HG02938 (cell line): ENCODE measurements around the gene RIGI.
"Not testable (repeated sequence)": the region's sequence is repeated elsewhere in the genome, so short reads cannot be mapped to it uniquely, and the experiment has no call there.

Experiments
- ATAC-seq: cut with Tn5 transposase; IDR thresholded peaks from one replicate; pipeline ENCODE4 v1.9.1; 2021; ENCODE audit warnings: mild to moderate bottlenecking, moderate library complexity; ENCODE audit not compliant: unreplicated experiment

The RIGI gene

DNA sequence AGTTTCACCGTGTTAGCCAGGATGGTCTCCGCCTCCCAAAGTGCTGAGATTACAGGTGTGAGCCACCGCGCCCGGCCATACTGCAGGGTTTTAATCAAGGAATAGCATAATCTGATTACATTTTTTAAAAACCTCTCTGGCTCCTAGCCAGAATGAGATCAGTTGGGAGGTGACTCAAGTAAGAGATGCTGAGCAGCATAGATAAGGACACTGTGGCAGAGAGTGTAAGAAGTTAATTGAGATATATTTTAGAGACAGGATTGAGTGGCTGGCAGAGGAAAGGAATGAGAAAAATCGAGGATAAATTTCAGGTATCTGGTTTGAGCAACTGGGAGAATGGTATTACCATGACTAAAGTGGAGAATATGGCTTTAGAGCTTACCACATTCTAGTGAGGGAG, 7.3 kb upstream of the RIGI start:
- no peak for ATAC-seq

GRCh38 chr9:32526707-32527048, 682 bp upstream of the RIGI start:
- no peak for ATAC-seq

GRCh38 chr9:32525709-32526030, 326 bp downstream of the RIGI start:
- peak; percentile 21 for ATAC-seq

- peak; percentile 19 for ATAC-seq
Observed at GRCh38 chr9:32524892-32525708, 896 bp downstream of the RIGI start.

GRCh38 chr9:32524558-32524891, 1.5 kb downstream of the RIGI start:
- ATAC-seq, result not testable (repeated sequence)

- no peak for ATAC-seq
Observed at GRCh38 chr9:32523910-32524309, 2.1 kb downstream of the RIGI start.

DNA sequence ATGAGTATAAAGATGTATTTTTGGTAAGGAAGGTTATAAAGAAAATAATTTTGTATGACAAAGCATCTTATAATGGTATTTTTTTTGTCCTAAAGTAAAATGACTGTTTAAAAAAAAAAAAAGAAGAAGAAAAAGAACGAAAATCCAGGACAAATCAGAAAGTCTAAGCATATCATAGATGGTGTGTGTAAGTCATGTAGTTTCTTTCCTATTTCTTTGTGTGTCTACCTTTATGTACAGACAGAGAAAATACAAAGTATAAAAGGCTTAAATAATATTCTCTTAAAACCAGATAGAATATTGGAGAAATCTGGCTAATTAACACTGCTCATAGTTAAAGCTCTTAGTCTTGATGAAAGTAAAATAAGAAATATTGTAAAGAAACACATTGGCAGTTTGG, 7.7 kb downstream of the RIGI start:
- ATAC-seq, result no peak

GRCh38 chr9:32516241-32516640, 9.8 kb downstream of the RIGI start:
- no peak for ATAC-seq

GRCh38 chr9:32508728-32509127, 17.3 kb downstream of the RIGI start:
- ATAC-seq, result no peak

GRCh38 chr9:32503008-32503407, 23.0 kb downstream of the RIGI start:
- ATAC-seq, result no peak

DNA sequence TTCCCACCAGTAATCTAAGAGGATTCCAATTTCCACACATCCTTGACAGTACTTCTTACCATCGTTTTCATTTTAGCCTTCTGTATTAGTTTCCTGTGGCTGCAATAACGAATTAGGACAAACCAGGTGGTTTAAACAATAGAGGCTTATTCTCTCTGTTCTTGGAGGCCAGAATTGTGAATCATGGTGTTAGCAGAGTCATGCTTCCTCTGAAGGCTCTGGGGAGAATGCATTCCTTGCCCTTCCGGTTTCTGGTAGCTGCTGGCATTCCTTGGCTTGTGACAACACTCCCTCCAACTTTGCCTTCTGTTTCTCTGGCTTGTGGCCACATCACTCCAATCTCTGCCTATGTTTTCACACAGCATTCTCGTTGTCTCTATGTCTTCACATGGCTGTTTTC, 23.5 kb downstream of the RIGI start:
- ATAC-seq, result no peak

DNA sequence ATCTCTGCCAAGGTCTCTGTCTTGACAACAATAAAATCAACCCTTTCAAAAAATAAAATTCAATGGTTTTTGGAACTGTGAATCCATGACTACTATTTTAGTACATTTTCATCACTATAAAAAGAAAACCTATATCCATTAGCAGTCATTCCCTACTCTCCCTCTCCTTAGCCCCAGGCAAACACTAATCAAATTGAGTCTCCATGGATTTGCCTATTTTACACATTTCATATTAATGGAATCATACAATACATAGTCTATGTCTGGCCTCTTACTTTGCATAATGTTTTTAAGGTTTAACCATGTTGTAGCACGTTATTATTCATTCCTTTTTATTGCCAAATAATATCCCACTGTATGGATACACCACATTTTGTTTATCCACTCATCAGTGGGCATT, 24.1 kb downstream of the RIGI start:
- no peak for ATAC-seq

- ATAC-seq, result peak; percentile 43
Observed at GRCh38 chr9:32500768-32501167, 25.2 kb downstream of the RIGI start.

- ATAC-seq, result no peak
Observed at GRCh38 chr9:32497921-32498320, 28.1 kb downstream of the RIGI start.

DNA sequence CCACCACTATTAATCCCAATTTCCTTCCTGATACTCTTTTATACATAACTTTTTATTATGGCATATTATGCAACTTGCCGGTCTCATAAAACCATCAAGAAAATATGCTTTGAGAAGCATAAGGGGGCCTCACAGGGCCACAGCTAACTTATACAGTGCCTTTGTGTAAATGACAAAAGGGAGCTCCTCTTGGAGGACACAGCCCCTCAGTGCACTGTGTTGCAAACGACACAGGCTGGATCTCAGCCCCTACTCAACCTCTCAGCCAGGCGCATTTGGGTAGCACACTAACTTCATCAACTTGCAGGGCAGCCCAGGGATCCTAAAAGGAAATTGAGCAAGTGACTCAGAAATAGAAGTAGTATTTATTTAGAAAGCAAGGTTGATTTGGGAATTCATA, 35.4 kb downstream of the RIGI start:
- no peak for ATAC-seq

DNA sequence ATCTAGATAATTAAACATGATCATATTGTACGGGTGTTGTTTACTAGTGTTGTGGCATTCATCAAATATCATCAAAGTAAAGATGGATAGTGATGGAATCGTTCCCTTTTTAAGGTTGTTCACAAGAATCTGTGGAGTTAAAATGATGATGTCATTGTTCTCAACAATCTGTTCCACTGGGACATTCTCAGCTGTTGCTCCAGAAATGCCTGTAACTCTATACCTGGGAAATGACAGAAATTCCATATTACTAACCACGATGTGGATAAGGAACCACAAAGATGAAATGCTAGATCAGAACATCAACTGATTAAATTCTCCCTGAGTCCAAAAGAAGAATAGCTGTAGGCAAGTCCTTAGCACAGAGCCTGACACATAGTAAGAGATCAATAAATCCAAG, 38.0 kb downstream of the RIGI start:
- no peak for ATAC-seq

DNA sequence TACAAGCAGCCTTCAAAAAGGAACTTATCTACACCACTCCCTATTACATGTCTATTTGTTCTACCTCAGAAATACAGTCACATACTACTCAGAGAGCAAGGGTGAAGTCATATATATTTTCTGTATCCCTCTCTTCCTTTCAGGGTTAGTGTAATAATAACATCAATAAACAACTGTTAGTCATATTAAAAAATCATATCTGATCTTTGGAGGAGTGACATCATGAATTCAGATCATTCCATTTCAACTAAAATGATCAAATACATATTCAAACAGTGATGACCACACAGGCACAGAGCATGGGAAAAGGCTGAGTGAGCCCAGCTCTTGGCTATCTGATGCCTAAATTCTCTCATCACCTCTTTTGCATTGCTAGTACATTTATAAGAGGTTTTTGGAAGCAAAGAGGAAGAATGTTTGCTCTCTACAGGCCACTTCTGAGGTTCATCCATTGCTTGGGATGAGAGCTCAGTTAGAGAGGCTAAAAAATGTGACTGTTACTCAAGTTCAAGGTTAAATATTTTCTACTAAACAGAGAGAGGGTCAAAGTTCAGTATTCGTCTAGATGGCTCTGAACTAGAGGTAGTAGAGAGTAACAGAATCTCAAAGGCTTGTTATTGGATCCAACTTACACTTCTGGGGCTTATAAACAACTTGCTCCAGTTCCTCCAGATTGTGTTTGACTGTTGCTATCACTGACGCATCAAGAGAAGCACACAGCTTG, 39.0 kb downstream of the RIGI start:
- ATAC-seq, result no peak

GRCh38 chr9:32483343-32483742, 42.7 kb downstream of the RIGI start:
- ATAC-seq, result no peak
